Subcutaneous abdominal adipose tissue (tissue), 5 donors: ENCODE data around the gene IL1RAPL1.

Experiments
- H3K27ac ChIP-seq: one replicate; pipeline ENCODE4 v1.7.0; 2013; ENCODE audit warnings: low read depth, mild to moderate bottlenecking, inconsistent platforms, low read length, moderate library complexity
- H3K27me3 ChIP-seq, 5 donors: one replicate each; pipeline ENCODE4 v1.7.0; 2013; ENCODE audit warnings: low read length in 5 of 5, inconsistent platforms in 1 of 5; ENCODE audit not compliant: control insufficient read depth in 5 of 5, insufficient read depth in 4 of 5
- H3K36me3 ChIP-seq, 5 donors: one replicate each; pipeline ENCODE4 v1.7.0; 2013; ENCODE audit warnings: low read length in 5 of 5; ENCODE audit not compliant: control insufficient read depth in 5 of 5, insufficient read depth in 5 of 5
- H3K4me1 ChIP-seq, 5 donors: one replicate each; pipeline ENCODE4 v1.7.0; 2013; ENCODE audit warnings: low read length in 5 of 5, mild to moderate bottlenecking in 3 of 5, moderate library complexity in 1 of 5; ENCODE audit not compliant: control insufficient read depth in 5 of 5, insufficient read depth in 5 of 5
- H3K4me3 ChIP-seq, 5 donors: one replicate each; pipeline ENCODE4 v1.7.0; 2013; ENCODE audit warnings: low read length in 5 of 5, low read depth in 1 of 5
- H3K9ac ChIP-seq, 5 donors: one replicate each; pipeline ENCODE4 v1.7.0; 2013; ENCODE audit warnings: low read length in 5 of 5, mild to moderate bottlenecking in 4 of 5, moderate library complexity in 3 of 5
- H3K9me3 ChIP-seq, 5 donors: one replicate each; pipeline ENCODE4 v1.7.0; 2013; ENCODE audit warnings: low read length in 5 of 5; ENCODE audit not compliant: control insufficient read depth in 5 of 5
- donor health status: healthy.
- donor health status: healthy.
- donor health status: healthy.
- donor health status: healthy.
- donor health status: healthy.

The IL1RAPL1 gene

DNA sequence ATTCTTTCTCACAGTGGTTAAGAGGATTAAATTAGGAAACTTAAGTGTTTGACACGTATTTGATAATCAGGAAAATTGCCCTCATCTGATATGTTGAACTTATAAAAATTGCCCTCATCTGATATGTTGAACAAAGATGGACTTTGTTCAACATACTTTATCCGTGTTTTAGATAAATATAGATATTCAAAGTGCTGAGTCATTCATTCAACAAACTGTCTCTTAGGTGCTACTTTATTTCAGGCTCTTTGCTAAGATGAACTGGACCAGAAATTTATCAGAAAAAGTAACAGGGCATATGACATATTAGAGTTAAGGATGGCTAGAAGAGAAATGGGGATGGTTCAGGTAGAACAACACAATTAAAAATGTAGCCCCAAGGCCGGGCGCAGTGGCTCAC, 81.7 kb downstream of the IL1RAPL1 start:
- H3K4me1 ChIP-seq = no peaks in the 10 kb centered on the region
- H3K27ac ChIP-seq = no peak overlapping the region
- peaks cover 0 to 3% (median 0%) of the 10 kb centered on the region in 5 donors for H3K9me3 ChIP-seq
- H3K9ac ChIP-seq = no peak overlapping the region
- H3K4me3 ChIP-seq = no peak overlapping the region
- no peaks in the 10 kb centered on the region for H3K36me3 ChIP-seq
- H3K27me3 ChIP-seq = peaks cover 0 to 4% (median 4%) of the 10 kb centered on the region in 5 donors

DNA sequence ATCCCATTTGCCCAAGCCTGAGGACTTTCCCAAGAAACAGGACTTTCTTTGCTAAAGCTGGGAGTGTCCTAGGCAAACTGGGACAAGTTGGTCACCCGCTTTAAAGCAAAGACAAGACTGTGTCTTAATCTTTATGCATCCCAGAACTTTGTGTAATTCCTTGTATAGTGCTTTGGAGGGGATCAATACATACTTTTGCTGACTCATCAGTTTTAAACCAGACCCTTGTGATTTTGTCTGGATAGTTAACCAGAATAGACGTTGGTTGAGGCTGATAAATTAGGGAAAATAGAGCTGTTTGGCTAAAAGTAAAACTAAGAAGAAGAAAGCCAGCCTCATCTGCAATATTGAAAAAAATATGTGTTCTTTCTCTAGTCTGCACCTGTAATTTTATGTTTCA, 82.8 kb downstream of the IL1RAPL1 start:
- Histone ChIP-seq H3K27ac (no peak overlapping the region), H3K4me1 (no peaks in the 10 kb centered on the region), H3K36me3 (no peaks in the 10 kb centered on the region), H3K9ac (no peak overlapping the region), H3K27me3 (peaks cover 0 to 4% (median 3%) of the 10 kb centered on the region in 5 donors), H3K9me3 (peaks cover 0 to 3% (median 0%) of the 10 kb centered on the region in 5 donors), H3K4me3 (no peak overlapping the region)

GRCh38 chrX:28675173-28675572, 87.9 kb downstream of the IL1RAPL1 start:
- no peaks in the 10 kb centered on the region for H3K4me1 ChIP-seq
- H3K9me3 ChIP-seq = no peaks in the 10 kb centered on the region
- no peaks in the 10 kb centered on the region for H3K36me3 ChIP-seq
- H3K27me3 ChIP-seq = no peaks in the 10 kb centered on the region
- no peak overlapping the region for H3K9ac ChIP-seq
- H3K27ac ChIP-seq = no peak overlapping the region
- no peak overlapping the region for H3K4me3 ChIP-seq

GRCh38 chrX:28693101-28693500, 105.9 kb downstream of the IL1RAPL1 start:
- Histone ChIP-seq H3K4me3 (no peak overlapping the region), H3K9me3 (no peaks in the 10 kb centered on the region), H3K36me3 (no peaks in the 10 kb centered on the region), H3K27me3 (no peaks in the 10 kb centered on the region), H3K27ac (no peak overlapping the region), H3K4me1 (no peaks in the 10 kb centered on the region), H3K9ac (no peak overlapping the region)

- H3K27me3 ChIP-seq = no peaks in the 10 kb centered on the region
- no peaks in the 10 kb centered on the region for H3K4me1 ChIP-seq
- H3K36me3 ChIP-seq = no peaks in the 10 kb centered on the region
- H3K4me3 ChIP-seq = no peak overlapping the region
- H3K27ac ChIP-seq = no peak overlapping the region
- no peaks in the 10 kb centered on the region for H3K9me3 ChIP-seq
- H3K9ac ChIP-seq = no peak overlapping the region
Observed at GRCh38 chrX:28697732-28698131, 110.5 kb downstream of the IL1RAPL1 start.

DNA sequence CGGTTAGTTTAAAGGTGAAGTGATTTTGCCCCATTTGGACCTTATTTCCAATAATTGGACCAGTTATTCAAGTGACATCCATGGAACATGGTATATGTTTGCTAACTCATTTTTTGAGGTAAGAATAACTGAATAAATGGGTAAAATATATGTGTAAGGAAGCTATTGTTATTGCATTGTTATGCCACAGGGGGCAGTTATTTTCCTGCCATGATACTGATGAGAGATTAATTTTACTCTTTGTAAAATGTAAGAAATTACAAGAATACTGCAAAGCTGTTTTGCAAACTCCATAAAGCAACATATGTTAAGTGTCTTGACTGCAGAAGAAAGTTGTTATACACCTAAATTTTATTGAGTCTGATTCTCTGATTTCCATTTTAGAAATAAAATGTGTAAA, 114.0 kb downstream of the IL1RAPL1 start:
- no peak overlapping the region for H3K9ac ChIP-seq
- H3K4me1 ChIP-seq = no peaks in the 10 kb centered on the region
- no peaks in the 10 kb centered on the region for H3K36me3 ChIP-seq
- no peaks in the 10 kb centered on the region for H3K27me3 ChIP-seq
- H3K9me3 ChIP-seq = no peaks in the 10 kb centered on the region
- H3K27ac ChIP-seq = no peak overlapping the region
- H3K4me3 ChIP-seq = no peak overlapping the region

DNA sequence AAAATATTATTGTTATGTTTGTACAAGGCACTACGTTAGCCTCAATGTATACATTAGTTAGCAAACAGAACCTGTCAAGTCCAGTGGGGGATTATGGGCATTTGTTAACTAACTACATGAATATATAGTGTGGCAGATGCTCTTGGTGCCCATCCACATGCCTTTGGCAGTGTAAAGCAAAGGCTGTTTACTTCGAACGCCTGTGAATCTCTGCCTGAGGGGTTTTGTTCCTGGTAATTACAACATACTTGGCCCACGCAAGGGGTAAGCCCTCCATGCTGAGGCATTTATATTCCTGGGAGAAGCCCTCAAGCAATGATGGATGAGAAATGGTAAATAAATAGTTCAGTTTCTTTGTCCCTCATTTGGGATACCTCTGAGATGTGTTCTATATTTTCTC, 119.7 kb downstream of the IL1RAPL1 start:
- peaks cover 0 to 2% (median 0%) of the 10 kb centered on the region in 5 donors for H3K9me3 ChIP-seq
- no peak overlapping the region for H3K4me3 ChIP-seq

GRCh38 chrX:28709421-28709820, 122.2 kb downstream of the IL1RAPL1 start:
- H3K9ac ChIP-seq = no peak overlapping the region
- H3K36me3 ChIP-seq = no peaks in the 10 kb centered on the region
- H3K4me1 ChIP-seq = no peaks in the 10 kb centered on the region
- no peaks in the 10 kb centered on the region for H3K27me3 ChIP-seq
- peaks cover 0 to 5% (median 0%) of the 10 kb centered on the region in 5 donors for H3K9me3 ChIP-seq
- H3K27ac ChIP-seq = no peak overlapping the region
- H3K4me3 ChIP-seq = no peak overlapping the region

More for the DNA sequence above, 119.7 kb downstream of the IL1RAPL1 start:
- no peaks in the 10 kb centered on the region for H3K4me1 ChIP-seq
- H3K27me3 ChIP-seq = no peaks in the 10 kb centered on the region
- H3K27ac ChIP-seq = no peak overlapping the region
- no peak overlapping the region for H3K9ac ChIP-seq
- H3K36me3 ChIP-seq = no peaks in the 10 kb centered on the region

DNA sequence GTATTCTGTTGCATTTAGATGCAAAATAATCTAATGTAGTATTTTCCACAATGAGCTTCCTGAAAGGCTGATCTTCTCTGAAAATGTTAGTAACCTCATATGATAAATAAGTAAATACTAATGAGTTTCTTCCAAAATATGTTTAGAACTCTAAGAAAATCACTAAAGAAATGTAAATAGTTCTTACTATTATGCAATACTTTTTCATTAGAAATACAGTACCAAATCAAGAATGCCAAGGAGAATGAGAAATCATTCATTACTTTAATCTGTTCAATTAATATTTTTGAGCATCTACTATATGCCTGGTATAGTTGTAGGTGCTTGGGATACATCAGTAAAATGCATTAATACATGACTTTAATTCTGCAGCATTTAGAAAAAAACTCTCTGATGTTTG, 130.6 kb downstream of the IL1RAPL1 start:
- no peaks in the 10 kb centered on the region for H3K4me1 ChIP-seq
- no peaks in the 10 kb centered on the region for H3K36me3 ChIP-seq
- H3K27me3 ChIP-seq = no peaks in the 10 kb centered on the region
- no peaks in the 10 kb centered on the region for H3K9me3 ChIP-seq
- H3K27ac ChIP-seq = no peak overlapping the region
- H3K9ac ChIP-seq = no peak overlapping the region
- H3K4me3 ChIP-seq = no peak overlapping the region

GRCh38 chrX:28718450-28718849, 131.2 kb downstream of the IL1RAPL1 start:
- H3K36me3 ChIP-seq = no peaks in the 10 kb centered on the region
- no peaks in the 10 kb centered on the region for H3K27me3 ChIP-seq
- no peaks in the 10 kb centered on the region for H3K9me3 ChIP-seq
- no peak overlapping the region for H3K9ac ChIP-seq
- no peak overlapping the region for H3K4me3 ChIP-seq
- H3K4me1 ChIP-seq = no peaks in the 10 kb centered on the region
- H3K27ac ChIP-seq = no peak overlapping the region

- Histone ChIP-seq H3K27me3 (no peaks in the 10 kb centered on the region), H3K27ac (no peak overlapping the region), H3K9ac (no peak overlapping the region), H3K36me3 (no peaks in the 10 kb centered on the region), H3K4me1 (no peaks in the 10 kb centered on the region), H3K9me3 (no peaks in the 10 kb centered on the region), H3K4me3 (no peak overlapping the region)
Observed at GRCh38 chrX:28719620-28720019, 132.4 kb downstream of the IL1RAPL1 start.
